Stimulated activated CD8-positive, alpha-beta memory T cell treated with anti-CD3 and anti-CD28 coated beads, Interleukin-15, amount 100 ng/mL, for 24 hours (primary cell): ENCODE results near the gene OR5T2.
"Not testable (repeated sequence)": the region's sequence is repeated elsewhere in the genome, so short reads cannot be mapped to it uniquely, and the experiment has no call there.

ENCODE experiments used
- DNase-seq: peaks from one replicate; pipeline ENCODE4 v3.0.0-alpha.2; 2020; ENCODE audit warnings: low read depth

OR5T2 gene

GRCh38 chr11:56234155-56234554 is at the start of gene OR5T2:
OR5T2 (minus strand) TSS chr11:56234255; CDS start chr11:56233062, 1,193 bp downstream.
- DNase-seq: no peak

- DNase-seq: no peak
These were observed 39.8 kb upstream of the OR5T2 start, which contains the start of gene OR5T1 for GRCh38 chr11:56273854-56274253. OR5T1 (plus strand) TSS chr11:56274154; CDS start chr11:56275639, 1,485 bp downstream.

DNA sequence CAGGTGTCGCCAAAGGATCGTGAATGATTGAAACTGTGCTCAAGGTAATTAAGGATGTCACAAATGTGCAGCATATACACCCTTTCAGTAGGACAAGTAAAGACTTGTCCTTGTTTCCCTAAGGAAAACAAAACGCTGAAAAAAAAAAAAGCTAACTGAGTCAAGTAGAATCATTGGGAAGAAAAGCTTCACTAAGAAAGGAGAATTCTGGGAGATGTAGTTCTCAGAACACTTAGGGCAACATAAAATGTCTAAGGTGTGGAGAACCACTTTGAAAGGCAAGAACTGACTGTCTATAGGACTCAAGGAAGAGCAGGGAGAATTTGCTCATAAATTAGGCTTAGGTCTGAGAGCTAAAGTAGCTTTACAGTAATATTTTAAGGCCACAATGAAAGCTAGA is 37.0 kb upstream of the OR5T2 start:
- DNase-seq: no peak

DNA sequence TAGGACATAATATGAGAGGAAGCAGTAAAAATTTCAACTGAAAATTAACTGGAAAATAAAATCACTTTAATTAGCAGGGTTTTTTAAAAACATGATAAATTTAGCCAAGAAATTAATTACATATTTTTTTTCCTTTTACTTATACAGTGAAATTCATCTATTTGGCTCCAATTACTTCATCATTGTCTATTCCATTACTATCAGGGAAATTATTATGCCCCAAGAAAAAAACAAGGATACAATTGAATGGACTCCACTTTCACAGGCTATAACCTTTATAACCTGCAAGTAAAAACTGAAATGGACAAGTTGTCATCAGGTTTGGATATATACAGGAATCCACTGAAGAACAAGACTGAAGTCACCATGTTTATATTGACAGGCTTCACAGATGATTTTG is 17.9 kb upstream of the OR5T2 start, which contains the start of gene OR5T3:
Gene OR5T3, plus strand, starts transcription at position 301 of the 400 bp plus-strand sequence. Its CDS starts 0 bp downstream, at position 301.
- no peak for DNase-seq

DNA sequence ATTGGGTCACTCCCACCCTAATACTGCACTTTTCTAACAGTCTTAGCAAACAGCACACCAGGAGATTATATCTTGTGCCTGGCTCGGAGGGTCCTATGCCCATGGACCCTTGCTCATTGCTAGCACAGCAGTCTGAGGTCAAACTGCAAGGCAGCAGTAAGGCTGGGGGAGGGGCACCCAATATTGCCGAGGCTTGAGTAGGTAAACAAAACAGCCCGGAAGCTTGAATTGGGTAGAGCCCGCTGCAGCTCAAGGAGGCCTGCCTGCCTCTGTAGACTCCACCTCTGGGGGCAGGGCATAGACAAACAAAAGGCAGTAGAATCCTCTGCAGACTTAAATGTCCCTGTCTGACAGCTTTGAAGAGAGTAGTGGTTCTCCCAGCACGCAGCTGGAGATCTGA is 14.3 kb downstream of the OR5T2 start:
- not testable (repeated sequence) for DNase-seq

- no peak for DNase-seq
These were observed 19.5 kb downstream of the OR5T2 start for GRCh38 chr11:56214537-56214936.

GRCh38 chr11:56207790-56208189 is 26.3 kb downstream of the OR5T2 start:
- DNase-seq: no peak

- DNase-seq: no peak
These were observed 36.7 kb downstream of the OR5T2 start for GRCh38 chr11:56197367-56197766.

DNA sequence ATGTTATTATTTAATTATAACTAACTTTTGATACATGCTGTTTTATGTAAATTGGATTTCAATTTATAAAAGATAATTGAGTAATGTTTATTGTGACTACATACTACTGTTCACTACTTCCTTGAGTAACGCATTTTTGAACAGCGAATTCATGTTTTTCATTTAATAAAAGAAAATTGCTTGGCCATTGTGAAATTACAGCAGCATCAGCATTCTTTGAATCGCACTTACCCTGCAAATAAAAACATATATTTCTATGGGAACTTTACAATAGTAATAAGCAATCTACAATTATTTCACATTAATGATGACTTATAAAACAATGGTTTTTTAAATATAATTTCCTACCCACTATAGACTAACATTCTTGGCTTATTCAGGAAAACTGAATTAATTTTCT is 37.4 kb downstream of the OR5T2 start:
- no peak for DNase-seq

DNA sequence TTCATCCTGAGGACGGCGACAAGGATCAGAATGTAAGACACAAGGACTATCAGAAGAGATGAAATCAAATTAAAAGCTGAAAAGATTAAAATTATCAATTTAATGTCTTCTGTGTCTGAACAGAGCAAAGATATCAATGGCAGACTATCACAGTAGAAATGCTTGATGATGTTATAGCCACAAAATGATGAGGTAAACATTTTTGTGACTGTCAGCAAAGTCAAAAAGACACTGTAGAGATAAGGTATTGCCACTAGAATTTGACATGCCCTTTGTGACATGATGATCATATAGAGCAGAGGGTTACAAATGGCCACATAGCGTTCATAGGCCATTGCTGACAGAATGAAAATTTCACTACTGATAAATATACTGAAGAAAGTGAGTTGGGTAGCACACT is 45.5 kb downstream of the OR5T2 start:
- no peak for DNase-seq

DNA sequence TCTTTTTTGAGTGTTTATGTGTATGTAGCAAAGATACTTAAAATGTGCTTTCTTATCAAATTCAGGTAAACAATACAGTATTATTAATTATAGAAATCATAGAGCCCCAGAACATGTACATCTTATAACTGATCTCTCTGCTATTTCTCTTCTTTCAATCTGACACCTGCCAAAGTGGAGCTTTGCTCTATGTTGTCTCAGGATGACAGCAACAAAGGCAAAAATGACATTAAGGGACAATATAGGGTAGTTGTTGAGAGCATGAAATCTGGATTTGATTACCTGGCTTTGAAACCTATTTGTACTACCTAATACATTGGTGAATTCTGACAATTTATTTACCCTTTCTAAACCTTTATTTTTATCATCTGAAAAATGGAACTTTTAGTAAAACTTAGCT is 50.6 kb downstream of the OR5T2 start:
- DNase-seq: no peak
